Left cardiac atrium (tissue), 4 donors: ENCODE measurements around the gene SPATA24. TPM values are rescaled to one million over a fixed set of nuclear protein-coding genes. Genes with fewer than 3 reads are reported as not detected.
"Not testable (repeated sequence)": the region's sequence is repeated elsewhere in the genome, so short reads cannot be mapped to it uniquely, and the experiment has no call there.

Source experiments
- ATAC-seq, 2 donors: fragments of 200-7000 bp; cut with Tn5 transposase; one replicate each; pipeline ENCODE4 v1.9.1; 2020; ENCODE audit warnings: mild to moderate bottlenecking in 2 of 2, moderate library complexity in 2 of 2
- DNase-seq: peaks from one replicate; pipeline ENCODE4 v3.0.0-alpha.2; 2020
- intact Hi-C, 2 donors: fragments of 100-400 bp; cut with DNase I; formaldehyde crosslinking; loops; one replicate each; pipeline versions ENCODE4 v1.14.1 to v1.15.1; 2022 to 2023
- total RNA-seq, 2 donors: library from RNA; stranded (reverse); fragmentation: NEBNext Ultra II Directional; extraction: Animal tissue kit (Norgen Biotek cat#: 25700); gene quantifications; one replicate each; pipeline ENCODE4 v1.2.1, GENCODE V29; 2021
- donor health status: DM: no; HTN: yes; CAD: no.
- donor health status: DM: no; HTN: yes; CAD: no; lungs with severe emphysema.
- donor health status: DM: yes; HTN: yes; CAD: no.
- donor health status: Dilated cardiomyopathy.

SPATA24 gene
- total RNA-seq, 2 donors from 2014 or later = 8.8 to 9.0 TPM

DNA sequence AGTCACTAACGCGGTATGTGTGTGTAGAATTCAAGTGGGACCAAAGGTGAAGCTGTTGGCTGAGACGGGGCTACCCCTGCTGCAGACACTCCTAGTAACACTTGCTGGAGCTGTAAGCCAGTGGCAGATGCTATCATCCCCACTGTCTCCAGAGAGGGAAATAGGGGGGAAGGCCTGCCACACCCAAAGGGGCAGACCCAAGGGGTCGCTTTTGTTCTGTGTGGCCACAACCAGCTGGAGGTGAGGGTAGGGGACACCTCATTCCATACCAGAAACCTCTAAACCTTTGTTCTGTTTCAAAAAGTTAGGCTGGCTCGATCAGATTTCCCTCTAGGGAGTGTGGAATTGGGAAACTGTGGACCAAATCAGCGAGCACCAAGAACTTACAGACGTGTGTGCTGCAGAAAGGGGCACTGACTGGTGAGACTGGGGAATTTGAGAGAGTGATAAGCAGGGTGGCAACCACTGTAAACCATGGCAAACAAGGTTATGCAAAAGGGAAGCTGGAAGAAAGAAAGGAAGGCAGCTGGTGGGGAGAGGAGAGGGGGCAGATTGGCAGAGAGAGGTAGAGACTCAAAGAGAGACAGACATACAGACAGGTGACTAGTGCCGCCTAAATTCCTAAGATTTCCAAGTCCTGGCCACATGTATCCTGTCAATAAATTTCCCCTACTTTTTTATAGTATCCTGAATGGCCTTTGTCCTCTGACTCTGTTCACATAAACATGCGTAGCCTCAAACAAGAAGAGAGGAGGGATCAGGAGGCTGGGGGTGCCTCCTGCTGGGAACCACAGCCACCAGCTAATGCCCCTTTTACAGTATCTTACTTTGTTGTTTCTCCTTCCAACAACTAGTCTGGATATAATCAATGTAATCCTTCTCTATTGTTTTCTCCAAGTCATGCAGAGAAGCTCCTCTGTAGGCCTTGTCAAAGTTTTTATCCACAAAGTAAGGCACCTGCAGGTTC is 15.6 kb upstream of the SPATA24 start:
- intact Hi-C loops = loop anchor here (2.0 to 10.0 kb wide), 4 partner anchors 63 to 355 kb away; partner anchors contain the start of gene STING1 (in 1 of the 2)
- ATAC-seq = peak; percentile 12 to 18
- no peak for DNase-seq

DNA sequence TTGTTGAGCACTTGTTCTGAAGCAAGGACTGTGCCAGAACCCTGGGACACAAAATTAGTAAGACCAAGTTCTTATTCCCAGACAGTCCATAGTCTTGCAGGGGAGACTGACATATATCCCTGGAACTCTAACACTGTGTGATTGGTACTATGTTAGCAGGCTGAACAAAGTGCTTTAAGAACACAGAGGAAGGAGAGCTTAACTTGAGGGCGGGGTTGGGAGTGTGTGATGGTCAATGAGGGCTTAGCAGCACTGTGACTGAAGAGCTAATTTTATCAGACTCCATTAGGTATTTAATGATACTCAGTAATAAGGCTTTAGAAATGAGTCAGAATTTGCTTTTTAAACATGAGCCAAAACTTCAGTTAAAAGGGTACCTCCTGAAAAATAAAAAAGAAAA is 14.9 kb upstream of the SPATA24 start:
- DNase-seq (no peak), ATAC-seq (peak; percentile 50)

DNA sequence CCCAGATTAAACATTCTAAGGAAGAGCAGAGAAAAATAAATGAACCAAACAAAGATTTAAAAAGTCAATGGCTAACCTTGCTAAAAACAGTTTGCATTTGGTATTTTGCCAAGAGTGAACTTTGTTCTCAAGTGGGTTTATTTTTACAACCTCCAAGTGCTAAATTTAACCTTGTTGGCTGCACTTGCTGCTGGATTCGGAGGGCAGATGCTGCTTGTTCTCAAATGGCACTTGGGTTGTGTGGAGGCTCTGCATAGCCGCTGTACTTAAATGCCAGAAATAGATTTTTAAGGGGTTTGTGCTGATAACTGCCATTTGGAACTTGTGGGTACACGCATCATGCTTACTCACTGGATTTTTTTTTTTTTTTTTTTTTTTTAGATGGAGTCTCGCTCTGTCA is 13.3 kb upstream of the SPATA24 start:
- DNase-seq = no peak
- intact Hi-C loops = no loop called here
- peak; percentile 71 to 81 for ATAC-seq

More for the DNA sequence above, 14.9 kb upstream of the SPATA24 start:
- intact Hi-C loops = loop anchor here in 1 of 2 donors (2.0 kb wide), 1 partner anchor 64 kb away; the partner anchor contains the start of gene STING1

DNA sequence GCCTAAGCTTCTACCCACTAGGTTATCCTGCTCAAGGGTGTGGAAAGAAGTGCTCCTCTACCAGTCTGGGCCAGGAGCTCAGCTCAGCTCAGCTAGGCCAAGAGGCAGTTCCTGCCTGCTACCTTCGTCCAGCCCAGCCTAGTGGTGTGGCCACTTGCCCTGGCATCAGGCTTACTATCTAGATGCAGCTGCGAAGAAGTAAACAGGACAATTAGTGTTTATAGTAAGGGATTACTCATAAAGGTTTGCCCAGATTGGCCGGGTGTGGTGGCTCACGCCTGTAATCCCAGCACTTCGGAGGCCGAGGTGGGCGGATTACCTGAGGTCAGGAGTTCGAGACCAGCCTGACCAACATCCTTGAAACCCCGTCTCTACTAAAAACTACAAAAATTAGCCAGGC is 12.8 kb upstream of the SPATA24 start:
- ATAC-seq (peak in 1 of 2 donors; percentile 9), DNase-seq (no peak)
- intact Hi-C loops = no loop called here

DNA sequence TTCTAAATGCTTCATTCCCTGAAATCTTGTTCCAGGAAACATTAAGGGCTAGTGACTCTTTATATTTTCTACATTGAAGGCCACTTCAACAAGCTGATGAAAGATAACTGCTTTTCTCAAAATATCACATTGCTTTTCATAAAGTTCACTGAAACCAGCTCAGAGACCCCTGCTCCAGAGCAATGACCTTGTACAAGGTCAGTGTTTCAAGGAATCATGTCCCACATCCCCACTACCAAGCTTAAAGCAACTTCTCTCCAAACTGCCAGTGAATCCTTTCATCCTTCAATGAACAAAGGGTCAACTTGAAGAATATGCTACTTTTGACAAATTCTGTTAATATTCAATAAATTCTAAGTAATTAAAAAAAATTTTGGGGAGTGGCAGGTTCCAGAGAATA is 12.0 kb upstream of the SPATA24 start:
- intact Hi-C loops = no loop called here
- no peak for DNase-seq
- ATAC-seq = no peak

DNA sequence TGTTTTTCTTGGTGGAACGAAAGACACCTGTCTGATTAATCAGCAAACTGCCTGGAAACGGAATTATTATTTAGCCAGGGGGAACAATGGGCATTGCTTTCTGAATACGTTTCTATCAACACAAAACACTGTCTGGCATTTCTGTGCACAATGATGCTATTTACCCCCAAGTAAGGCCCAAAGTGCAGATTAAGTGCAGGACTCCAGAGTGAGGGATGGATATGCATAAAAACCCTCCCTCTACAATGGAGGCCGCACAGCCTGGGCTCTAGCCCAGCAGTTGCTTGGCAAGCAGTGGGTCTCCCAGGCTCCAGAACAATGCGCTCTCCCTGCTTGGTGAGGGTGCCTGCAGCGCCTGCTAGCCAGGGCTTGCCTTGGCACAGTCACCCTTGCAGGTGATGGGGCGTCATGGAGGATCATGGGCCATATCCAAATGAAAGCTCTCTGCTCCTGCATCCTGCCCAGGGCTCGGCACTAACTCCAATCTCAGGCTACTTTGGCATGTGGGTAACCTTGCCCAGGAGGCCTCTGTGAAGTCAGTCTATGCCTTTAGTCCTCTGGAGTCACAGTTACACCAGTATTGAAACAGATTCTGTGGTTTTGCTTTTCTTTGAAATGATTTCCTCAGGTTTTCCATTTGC is 11.5 kb upstream of the SPATA24 start:
- ATAC-seq = peak; percentile 52 to 53
- DNase-seq = peak; percentile 36

DNA sequence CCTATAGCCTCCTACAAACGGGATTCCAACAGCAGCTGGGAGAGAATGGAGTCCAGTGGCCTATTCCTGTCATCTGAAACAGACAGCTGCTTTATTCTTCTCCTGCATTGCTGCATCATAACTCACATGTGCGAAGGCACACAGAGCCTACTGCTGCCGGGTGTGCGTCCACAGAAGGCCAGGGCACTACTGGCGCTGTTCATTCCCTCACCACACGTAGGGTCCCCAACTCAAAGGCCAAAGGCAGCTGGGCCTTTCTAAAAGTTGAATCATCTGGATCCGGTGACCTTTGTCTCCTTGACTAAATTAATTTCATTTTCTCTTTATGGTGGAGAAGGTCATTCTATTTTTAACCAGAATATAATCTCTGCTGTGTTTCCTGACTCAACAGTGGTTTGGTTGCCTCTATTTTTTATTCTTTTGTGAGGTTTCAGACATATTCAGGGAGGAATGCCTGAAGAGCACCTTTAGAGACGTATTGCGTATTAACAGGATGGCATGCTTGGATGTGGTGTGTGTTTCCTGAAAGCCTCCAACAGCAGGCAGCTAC is 10.8 kb upstream of the SPATA24 start:
- DNase-seq = no peak
- intact Hi-C loops = no loop called here
- ATAC-seq = peak; percentile 6 to 22

More for the DNA sequence above, 11.5 kb upstream of the SPATA24 start:
- intact Hi-C loops = no loop called here

DNA sequence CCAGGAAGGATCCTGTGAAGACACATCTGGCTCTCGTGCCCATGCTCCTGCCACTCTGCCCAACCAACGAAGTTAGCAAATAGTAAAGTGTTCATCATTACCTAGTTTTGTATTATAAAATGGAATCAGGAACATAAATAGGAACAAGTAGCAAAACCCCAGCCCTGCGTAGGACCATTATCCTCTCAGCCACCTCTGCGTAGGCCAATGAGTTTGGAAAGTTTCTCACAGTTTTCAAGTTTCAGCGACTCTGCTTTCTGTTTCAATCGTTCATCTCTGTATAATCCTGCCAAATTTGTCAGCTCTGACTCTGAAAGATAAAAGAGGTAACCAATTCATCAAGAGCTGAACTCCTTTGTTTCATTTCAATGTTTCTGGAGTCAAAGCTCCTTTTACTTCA is 10.1 kb upstream of the SPATA24 start:
- no peak for ATAC-seq
- intact Hi-C loops = no loop called here
- no peak for DNase-seq

DNA sequence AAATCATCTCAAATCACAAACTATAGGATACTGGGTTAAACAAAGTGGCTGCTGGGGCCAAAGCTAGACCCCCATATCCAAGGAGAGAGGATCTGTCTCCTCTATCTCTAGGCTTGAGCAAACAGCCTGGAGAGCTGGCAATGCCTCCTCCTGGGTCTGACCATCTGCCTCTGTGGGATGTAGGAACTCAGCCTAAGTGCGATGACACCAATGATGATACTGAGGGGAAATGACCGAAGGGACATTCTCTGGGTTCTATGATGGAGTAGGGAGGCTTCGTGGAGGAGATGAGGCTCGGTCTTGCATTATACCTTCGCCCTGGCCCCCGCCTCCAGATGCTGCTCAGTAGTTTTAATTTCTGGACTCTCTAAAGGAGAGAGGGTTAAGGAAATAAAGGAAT is 9.3 kb upstream of the SPATA24 start:
- DNase-seq = no peak
- ATAC-seq = no peak
- intact Hi-C loops = no loop called here

DNA sequence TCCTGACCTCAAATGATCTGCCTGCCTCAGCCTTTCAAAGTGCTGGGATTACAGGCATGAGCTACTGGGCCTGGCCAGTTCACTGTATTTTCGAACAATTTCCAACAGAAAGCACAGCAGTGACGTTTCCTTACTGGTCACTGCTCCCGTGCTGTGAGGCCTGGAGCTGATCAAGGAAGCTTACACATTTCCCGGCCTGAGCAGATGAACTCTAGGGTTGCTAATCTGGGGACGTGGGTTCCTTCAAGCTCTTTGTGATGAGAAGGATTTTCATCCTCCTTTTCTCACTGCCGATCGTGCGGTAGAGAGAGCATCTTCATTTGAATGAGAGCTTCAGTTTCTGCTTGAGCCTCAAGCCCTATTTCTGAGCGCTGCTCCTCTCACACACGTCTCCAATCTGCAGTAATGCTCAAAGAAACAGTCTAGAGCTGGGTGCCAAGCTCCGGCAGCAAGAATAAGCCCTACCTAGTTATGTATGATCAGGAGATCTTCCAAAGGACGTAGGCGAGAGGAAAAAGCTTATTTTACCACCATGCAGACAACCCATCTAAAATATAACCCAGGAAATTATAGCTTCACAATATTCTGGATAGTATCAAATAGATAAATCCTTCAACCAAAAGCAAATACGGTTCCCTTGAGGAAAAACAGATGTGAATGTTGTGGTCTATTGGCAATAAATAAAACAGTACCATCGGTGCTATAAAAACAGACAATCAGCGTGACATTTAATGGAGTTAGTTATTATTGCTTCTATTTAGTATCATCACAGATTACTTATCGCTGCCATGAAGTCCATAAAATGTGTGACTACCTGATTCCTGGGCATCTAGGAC is 7.3 kb upstream of the SPATA24 start:
- no peak for DNase-seq
- ATAC-seq = no peak
- intact Hi-C loops = no loop called here

DNA sequence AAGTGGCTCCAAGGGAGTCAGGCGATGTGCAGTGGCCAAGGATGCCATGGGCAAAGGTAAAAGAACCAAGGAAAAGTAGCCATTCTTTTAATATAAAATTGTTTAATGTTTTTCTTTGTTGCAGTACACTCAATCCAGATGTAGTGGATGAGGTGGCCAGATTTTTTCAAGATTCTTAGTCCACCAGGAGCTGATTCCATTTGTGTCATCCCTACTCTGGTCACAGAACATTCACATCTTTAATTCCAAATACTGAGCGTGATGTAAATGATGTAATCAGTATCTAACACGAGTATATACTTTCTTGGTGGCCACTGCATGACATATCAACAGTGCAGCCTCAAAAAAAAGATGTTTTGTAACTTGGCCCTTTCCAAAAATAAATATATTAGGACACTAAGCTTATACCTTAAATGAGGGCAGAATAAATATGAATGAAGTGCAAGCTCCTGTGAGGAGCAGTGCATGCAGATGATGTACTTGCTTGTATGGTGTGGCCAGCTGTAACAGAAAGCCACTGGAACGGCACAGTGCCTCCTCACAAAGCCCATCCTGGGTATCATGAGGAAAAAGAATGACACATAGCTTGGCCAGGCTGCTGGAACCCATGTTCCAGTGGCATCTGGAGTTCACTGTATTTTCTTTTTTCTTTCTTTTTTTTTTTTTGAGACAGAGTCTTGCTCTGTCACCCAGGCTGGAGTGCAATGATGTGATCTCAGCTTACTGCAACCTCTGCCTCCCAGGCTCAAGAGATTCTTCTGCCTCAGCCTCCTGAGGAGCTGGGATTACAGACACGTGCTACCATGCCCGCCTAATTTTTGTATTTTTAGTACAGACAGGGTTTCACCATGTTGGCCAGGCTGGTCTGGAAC is 6.5 kb upstream of the SPATA24 start:
- ATAC-seq = no peak
- no peak for DNase-seq
- intact Hi-C loops = no loop called here

DNA sequence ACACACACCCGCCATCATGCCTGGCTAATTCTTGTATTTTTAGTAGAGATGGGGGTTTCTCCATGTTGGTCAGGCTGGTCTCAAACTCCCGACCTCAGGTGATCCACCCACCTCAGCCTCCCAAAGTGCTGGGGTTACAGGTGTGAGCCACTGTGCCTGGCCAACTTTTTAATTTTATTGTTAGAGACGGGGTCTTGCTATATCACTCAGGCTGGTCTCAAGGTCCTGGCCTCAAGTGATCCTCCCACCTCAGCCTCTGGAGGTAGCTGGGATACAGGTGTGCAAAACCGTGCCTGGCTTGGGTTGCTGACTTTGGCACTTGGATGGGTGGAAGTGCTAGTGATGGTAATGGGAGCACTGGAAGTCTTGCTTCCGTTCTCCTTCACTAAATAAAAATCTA is 5.2 kb upstream of the SPATA24 start:
- DNase-seq, intact Hi-C loops, ATAC-seq: not testable (repeated sequence)

DNA sequence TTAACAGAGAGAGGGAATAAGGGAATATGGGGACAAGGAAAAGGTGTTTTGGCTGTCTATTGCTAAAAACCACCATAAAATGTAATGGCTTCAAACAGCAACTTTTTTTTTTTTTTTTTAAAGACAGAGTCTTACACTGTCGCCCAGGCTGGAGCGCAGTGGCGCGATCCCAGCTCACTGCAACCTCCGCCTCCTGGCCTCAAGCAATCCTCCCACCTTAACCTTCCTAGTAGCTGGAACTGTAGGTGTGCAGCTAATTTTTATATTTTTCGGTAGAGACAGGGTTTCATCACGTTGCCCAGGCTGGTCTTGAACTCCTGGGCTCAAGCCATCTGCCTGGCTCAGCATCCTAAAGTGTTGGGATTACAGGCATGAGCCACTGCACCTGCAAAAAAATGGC is 4.3 kb upstream of the SPATA24 start:
- intact Hi-C loops = no loop called here
- DNase-seq = no peak
- no peak for ATAC-seq

DNA sequence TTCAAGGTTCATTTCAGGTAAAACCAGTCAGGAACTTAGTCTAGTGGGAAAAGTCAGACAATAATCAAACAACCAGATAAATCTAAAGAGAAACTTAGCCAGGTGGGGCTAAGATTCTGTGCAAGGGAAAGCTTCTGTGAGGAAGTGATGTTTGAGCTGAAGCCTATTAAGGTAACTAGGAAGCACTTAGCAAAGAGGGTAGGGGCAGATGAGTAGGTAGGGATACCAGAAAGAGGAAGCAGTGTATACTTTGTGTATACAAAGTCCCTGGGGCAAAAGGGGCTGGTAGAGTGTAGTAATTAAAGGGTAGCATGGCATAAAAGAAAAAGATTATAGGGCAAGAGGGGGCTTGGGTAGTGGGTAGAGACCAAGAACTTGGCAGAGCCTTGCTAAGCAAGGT is 3.6 kb upstream of the SPATA24 start:
- ATAC-seq = no peak
- no peak for DNase-seq
- intact Hi-C loops = no loop called here

DNA sequence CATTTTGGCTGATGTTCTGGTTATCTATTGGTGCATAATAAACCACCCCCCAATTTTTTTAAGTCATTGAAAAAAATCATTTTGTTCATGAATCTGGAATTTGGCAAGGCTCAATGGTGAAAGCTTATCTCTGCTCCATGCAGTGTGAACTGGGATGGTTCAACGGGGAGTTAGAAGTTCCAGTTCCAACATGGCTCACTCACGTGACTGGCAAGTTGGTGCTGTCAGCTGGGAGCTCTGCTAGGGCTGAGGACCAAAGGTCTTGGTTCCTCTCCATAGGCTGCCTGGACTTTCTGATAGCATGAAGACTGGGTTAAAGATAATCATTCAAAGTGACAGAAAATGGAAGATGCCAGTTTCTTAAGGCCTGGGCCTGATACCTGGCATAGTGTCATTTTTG is 3.1 kb upstream of the SPATA24 start:
- ATAC-seq = no peak
- intact Hi-C loops = no loop called here
- no peak for DNase-seq

DNA sequence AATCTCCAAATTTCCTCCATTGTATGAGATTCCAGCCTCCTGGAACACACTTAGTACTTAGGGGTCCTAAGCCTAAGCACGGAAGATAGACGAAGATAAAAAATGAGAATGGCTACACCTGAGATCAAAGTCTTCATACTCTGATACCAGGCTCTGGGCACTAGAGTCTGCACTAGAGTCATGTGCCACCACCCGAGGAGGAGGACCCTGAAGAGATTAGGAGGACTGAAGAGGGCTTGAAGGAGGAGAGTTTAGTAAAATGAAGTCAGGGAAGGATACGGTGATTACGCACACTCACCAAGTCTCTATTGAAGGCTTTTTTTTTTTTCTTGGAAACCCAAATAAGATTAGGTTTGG is 573 bp upstream of the SPATA24 start:
- DNase-seq = no peak

DNA sequence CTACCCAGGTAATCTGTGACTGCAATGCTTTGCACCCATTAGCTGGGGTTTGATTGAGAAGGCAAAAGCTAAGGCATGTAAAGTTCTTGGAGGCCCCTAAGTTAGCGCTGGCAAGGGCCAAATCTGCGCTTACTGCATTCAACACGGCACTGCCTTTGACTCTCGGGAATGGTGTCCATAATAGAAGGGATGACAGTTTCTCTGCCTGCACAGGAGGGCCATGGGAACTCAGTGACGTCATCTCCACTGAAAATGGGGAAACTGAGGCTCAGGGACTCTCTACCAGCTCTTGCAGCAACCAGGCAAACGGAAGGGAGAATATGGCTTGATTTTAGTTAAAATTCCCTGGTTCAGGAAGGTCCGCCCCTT is 487 bp downstream of the SPATA24 start:
- intact Hi-C loops = no loop called here
- no peak for DNase-seq
- no peak for ATAC-seq

More for the DNA sequence above, 573 bp upstream of the SPATA24 start:
- intact Hi-C loops = no loop called here
- no peak for ATAC-seq

DNA sequence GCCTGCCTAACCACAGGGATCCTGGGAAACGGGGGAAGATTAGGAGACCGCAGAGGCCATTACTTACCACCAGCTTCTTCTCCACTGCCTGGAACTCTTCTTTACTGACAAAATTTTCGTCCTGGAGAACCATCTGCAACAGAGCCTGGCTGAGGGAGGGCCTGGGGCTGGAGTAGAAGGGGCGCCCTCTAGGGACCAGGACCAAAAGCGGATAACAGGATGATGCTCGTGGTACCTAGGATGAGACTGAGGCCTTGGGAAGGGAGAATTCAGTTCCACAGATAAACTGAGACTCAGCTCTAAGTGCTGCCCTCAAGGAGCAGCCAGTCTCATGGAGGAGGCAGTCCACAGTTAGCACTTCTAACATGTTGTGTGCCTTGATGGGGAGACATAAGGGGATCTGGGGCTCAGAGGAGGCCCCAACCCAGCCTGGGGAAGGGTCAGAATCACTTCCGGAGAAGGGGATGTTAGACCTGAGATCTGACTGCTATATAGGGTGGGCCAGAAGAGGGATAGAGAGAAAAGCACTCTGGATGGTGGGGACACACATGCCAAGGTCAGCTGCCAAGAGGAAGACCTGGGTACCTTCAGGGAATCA is 1.2 kb downstream of the SPATA24 start:
- ATAC-seq (no peak), DNase-seq (peak; percentile 23)
- intact Hi-C loops = no loop called here
